GM08714 (cell line): Measurements from ENCODE around the gene NR2F1-AS1.

Source experiments
- H3K4me3 ChIP-seq: fragments of 200-500 bp; sonication (Bioruptor generic); 2 replicates; pipeline ENCODE4 v1.5.1; 2014; ENCODE audit warnings: mild to moderate bottlenecking, low read length, inconsistent platforms
- ZNF274 ChIP-seq: IDR thresholded peaks from 2 replicates; pipeline ENCODE4 v1.6.1; 2012; ENCODE audit warnings: mild to moderate bottlenecking, low read depth, low read length

Gene NR2F1-AS1

DNA sequence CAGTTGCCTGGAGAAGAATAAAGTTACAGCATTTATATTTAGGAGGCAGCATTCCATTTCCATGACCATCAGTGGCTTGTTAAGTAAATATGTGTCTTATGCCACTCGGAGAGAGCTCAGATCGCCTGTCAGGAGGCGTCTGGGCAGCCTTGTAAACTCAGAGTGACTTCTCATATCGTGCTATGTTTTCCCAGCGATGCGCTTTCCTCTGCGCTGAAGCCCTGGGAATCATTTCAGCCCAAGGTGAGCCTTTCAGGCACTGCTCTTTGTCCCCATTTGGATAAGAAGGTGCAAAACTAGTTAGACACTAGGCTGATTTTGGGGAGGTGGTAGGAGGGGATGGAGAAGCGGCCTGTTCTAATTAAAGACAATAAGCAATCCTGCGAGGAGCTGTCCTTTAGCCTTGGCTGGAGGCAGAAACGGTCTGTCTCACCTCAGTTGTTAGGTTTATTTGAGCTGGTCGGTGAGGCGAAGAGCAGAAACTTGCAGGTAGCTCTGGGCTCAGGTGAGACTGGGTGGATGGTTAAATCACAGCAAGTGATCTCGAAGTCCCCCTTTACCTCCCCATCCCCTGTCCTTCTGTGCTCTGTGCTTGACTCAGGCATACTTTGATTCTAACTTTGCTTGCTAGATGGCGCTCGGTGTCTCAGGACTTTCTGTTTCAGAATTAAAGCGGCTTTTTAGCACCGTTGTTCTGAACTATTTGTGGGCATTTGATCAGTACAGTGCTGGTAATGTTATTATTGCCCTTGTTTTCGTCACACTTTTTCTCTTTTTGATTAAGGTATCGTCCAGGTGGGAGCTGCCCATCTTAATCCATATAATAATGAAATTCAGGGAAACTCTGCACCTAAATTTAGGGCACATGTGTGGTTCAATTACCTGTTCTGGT is 26.6 kb upstream of the NR2F1-AS1 start:
- H3K4me3 ChIP-seq, result no peak overlapping the region
- no peak for TF ChIP-seq ZNF274

DNA sequence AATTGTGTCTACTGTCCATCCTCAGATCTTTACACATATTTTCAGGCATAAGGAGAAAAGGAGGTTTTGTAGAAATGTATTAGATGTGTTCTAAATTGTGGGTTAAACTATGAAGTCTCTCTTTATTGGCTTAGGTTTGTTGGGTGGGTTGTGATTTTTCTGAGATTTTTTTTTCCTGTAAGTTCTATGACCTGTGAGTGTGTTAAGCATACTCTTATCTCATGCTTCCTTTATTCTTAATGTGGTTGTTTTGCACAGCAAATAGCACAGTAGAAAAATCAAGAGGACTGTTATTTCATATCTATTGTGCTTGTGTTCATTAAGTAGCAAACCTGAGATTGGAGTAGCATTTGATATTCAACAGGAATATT is 25.3 kb upstream of the NR2F1-AS1 start:
- no peak for TF ChIP-seq ZNF274
- no peak overlapping the region for H3K4me3 ChIP-seq

DNA sequence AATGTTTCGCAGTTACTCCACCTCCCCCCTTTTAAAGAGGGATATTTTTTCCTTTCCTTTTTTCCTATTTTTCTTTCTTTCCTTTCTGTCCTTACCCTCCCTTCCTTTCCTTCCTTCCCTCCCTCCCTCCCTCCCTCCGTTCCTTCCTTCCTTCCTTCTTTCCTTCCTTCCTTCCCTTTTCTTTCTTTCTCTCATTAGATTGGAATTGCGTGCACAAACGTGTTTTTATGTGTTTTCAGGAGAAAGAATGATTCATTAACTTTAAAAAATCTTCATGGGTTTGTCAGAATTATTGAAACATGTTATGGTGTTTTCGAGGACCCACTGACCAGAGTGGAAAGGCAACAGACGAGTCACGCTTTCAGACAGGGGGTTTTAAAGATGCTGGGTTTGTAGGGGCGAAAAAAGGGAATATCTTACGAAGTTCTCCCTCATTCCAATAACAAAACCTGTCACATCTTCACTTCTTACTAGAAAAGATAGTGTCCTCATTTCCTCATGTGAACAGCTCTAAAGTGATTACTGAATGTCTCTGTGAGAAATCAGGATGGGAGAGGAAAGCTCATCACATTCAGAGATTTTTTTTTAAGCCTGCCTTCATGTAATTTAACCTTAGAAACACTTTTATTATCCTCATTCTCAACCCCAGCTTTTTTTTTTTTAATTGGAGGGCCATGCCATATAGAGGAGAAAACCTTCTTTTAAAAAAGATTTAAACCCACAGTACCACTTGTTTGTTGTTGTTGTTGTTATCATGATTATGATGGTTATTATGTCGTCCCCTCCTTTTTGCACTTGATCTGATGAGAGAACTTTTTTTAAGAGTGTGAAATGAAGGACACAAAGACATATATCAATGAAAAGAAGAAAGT is 23.9 kb upstream of the NR2F1-AS1 start:
- no peak for TF ChIP-seq ZNF274
- no peak overlapping the region for H3K4me3 ChIP-seq

DNA sequence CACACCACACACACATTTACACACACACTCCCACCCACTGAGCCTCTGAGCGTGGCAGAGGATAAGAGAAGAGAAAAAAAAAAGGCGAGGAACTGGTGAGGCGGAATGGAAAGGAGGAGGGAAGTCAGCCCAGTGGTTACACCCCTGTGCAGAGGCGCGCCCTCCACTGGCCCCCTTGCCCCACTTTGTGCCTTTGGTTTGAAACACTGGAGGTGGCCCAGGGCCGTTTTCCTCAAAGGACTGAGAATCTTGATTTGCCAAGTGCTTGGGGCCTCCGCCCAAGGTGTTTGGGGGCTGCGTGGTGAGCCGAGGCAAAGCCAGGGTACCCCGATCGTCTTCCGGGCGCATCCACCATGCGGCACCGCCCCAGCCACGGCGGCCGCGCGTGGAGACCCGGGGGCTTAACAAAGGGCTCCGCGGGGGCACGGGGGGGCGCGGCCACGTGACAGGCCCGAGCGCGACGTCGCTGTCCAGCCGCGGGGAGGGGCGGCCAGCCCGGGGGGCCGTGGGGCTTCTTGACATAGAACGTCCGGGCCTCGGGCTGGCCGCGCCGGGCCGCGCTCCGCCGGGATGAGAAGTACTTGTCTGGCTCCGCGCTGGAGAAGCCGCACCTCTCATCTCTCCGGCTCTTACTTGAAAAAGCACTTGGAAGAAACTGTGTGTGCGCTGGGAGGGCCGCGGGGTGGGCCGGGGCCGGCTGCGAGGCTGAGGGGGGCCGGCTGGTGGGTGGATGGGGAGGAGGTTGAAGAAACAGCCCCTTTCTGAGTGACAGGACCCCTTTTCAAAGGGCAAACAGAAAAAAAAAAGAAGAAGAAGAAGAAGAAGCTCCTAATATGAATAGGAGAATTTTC is 23.0 kb upstream of the NR2F1-AS1 start:
- no peak for TF ChIP-seq ZNF274
- H3K4me3 ChIP-seq, result no peak overlapping the region

DNA sequence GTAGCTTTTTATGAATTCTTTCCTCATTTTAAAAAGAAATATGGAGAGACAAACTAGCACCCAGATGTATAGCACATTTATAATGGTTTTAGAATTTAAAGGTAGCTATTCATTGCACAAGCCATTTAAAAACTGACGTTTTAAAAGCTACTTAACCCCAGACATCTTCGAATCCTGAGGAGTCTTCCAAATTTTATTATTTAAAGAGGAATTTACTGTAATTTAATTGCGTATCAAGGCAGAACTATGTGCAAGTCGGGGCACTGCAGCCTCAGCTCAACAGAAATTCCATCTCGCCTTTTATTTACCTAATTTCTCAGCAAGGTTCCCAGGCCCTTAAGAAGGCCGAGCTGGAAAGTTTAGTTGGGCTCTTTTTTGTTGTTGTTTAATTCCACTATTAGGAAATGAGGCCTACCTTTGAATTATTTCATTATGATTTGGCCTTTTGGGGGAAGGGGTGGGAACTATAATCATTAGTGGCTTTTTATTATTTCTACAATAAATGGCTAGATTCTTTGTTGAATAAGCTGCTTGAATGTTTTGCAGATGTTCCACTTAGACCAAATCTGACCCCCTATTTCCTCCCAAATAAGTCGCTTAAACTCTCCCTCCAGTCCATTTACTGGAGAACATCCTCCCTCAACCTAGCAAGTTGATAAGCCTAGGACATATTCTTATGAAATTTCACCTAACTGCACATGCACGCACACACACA is 22.2 kb upstream of the NR2F1-AS1 start:
- no peak for TF ChIP-seq ZNF274
- H3K4me3 ChIP-seq, result no peak overlapping the region

DNA sequence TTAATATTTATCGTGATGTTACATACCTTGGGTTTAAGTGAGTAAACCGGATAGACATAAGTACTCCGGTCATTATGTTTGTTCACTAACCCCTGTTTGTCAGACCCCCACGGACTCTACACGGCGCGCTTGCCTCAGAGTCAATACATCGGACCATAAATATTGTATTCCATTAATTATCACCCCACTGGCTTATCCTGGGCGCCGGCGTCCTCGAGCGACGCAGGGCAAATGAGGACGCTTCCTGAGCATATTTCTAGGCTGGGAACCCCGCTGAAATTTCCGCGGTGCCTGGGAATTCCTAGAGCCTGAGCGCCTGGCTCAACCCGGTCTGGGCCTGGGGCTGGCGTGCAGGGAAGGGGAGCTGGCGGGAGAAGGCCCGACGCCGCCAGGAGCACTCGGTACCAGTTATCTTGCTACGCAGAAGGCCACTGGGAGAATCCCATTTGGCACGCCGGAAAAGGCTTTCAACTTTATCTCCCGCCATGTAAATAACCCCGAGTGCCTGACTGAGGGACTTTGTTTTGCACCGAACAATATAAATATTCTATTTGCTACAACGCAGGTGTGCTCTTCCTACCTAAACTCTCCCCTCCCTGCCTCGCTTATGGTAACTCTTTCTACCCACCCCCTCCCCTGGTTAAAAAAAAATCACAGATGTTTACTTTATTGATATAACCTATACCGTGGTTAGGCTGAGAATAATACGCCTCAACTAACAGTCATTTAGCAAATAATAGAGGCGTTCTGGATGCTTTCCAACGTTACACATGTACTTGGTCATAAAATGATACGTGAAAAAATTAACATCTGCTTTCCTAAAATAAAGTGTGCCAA is 21.4 kb upstream of the NR2F1-AS1 start:
- H3K4me3 ChIP-seq, result no peak overlapping the region
- TF ChIP-seq ZNF274, result no peak

DNA sequence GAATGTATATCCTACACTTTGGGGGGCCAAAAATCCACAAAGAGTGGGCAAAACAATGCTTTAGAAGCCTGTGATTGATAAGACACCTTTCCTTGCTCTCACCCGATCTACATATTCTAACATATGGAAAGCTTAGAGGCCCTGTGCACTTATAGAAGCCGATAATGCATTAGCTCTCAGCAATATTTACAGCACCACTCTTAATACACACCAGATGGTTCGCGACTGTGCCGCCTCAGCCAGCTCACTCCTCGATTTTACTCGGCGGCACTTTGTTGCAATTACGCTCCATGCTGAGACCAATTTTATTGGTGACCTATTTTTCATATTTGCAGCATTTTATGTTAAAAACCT is 20.8 kb upstream of the NR2F1-AS1 start:
- TF ChIP-seq ZNF274, result no peak
- no peak overlapping the region for H3K4me3 ChIP-seq

DNA sequence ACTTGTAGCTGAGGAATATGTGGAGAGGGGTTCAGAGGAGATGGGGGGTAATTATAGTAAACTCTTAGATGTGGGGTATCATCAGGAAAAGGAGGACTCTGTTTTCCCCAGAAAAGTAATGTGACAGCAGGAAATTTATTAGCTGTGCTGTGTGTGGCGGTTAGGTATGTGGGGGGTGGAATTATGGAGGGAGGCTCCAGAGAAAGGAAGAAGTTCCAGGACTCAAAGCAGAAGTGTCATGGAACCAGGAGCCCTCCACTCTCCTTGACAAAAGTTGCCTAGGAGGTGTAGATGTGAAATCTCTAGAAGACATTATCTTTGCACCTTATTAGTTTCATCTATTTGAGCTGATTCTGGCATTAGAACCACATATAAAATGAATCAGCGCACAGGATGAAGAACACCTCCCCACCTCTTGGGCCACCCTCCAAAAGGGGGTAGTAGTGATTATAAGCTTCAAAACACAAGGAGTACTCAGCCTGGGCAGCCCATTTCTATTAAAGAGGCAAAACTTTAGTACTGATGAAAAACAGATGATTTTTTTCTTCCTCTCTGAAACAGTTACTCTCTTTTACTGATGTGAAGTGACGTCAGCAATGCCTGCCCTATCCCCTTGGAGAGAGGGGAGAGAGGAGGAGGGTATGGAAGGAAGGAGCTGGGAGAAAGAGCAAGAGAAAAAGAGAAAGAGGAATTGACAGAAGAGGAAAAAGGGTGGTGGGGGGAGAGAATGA is 20.2 kb upstream of the NR2F1-AS1 start:
- no peak overlapping the region for H3K4me3 ChIP-seq

DNA sequence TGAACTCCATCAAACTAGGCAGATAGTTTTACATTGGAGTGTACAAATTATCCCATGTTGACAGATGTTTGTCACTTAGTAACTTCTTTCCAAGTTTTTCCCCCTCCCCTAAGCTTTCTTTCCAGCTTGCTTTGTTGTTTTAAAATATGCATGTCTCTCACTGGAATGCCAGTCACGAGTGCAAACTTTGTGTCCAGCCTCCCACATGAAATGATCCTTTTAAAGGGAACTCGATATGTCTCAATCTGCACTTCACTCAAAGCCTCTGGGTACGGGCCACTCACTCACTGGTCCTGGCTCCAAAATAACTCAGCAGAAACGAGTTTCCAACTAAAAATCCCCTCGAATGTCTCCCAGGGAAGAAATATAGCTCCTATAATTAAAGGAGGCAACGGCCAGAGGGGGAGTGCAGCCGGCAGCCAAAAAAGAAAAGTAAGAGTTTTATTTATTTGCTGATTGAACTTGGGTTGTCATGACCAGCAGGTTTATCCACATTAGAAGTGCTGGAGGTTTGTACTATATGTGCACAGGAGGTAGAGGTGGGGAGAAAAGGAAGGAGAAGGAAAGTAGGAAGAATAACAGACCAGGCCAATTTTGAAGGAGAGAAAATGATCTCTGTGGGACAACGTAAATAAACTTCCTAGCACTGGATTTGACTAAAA is 19.5 kb upstream of the NR2F1-AS1 start:
- TF ChIP-seq ZNF274, result no peak
- no peak overlapping the region for H3K4me3 ChIP-seq

More for the DNA sequence above, 20.2 kb upstream of the NR2F1-AS1 start:
- no peak for TF ChIP-seq ZNF274

DNA sequence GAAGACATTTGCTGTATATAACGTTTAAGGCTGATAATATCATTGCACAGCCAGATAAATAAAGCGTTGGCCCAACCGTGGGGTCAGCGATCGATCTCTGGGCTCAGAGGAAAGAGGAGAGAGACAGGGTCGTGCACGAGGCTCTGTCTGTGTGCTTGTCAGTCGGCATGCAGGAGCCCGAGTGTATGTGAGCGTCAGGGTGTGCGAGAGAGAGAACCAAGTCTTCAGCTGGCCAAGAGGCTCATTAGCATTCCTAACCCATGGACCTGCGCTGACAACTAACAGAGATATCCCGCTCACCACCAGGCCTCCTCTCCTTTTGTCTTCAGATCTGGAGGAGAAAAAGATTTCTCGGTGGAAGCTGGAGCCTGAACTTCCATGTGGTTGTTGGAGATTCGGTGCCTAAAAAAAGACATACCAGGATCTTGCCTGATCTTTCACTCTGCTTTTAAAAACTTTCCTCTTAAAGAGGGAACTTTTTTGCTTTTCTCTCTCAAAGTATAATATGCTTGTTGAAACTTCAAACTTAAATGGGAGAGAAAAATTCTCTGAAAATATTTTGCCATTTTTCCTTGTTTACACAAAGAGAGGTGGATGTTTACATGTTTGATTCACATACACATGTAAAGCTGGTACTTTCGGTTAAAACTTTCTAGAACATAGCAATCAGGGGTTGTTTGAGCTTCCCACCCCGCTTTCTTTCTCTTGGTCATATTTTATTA is 18.5 kb upstream of the NR2F1-AS1 start:
- TF ChIP-seq ZNF274, result no peak
- no peak overlapping the region for H3K4me3 ChIP-seq

DNA sequence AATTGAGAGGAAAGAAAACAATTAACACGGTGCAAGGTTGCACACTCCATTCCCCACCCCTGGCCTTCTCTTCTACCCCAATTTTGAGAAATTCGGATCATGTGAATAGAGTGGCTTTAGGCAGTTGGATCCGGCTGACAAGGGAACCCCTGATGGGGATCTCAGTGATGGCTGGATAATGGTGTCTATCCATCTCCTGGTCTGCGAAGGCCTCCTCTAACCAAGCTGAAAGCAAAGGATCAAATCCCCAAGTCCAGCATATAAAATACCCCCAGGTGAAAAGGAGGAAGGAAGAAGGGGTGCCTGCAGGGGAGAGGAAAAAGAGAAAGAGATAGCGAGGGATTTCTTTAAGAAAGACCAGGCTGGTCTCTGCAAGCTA is 18.0 kb upstream of the NR2F1-AS1 start:
- TF ChIP-seq ZNF274, result no peak
- no peak overlapping the region for H3K4me3 ChIP-seq
